Pons (tissue), 1 donor: Measurements from ENCODE around the gene PAGE2B.
"Not testable (repeated sequence)": the region's sequence is repeated elsewhere in the genome, so short reads cannot be mapped to it uniquely, and the experiment has no call there.

Source experiments
- DNase-seq: peaks from one replicate; pipeline ENCODE4 v3.0.0-alpha.2; 2016; ENCODE audit warnings: low spot score

PAGE2B gene

GRCh38 chrX:55074851-55075467 is at the start of gene PAGE2B:
TSS of gene PAGE2B (plus strand) at chrX:55075030. CDS start at chrX:55076042, 1,012 bp downstream.
- no peak for DNase-seq

- no peak for DNase-seq
Observed at GRCh38 chrX:55026143-55026542, 48.7 kb upstream of the PAGE2B start.

GRCh38 chrX:55026840-55027239 is 48.0 kb upstream of the PAGE2B start:
- no peak for DNase-seq

- no peak for DNase-seq
Observed at GRCh38 chrX:55028040-55028439, 46.8 kb upstream of the PAGE2B start.

GRCh38 chrX:55028611-55029010 is 46.2 kb upstream of the PAGE2B start:
- no peak for DNase-seq

- DNase-seq: no peak
Observed at GRCh38 chrX:55029291-55029690, 45.5 kb upstream of the PAGE2B start.

GRCh38 chrX:55030271-55031205 is 44.3 kb upstream of the PAGE2B start, which contains the start of gene ALAS2:
TSS of gene ALAS2 (minus strand) at chrX:55030977. CDS start at chrX:55026000, 4,977 bp downstream.
- no peak for DNase-seq

- DNase-seq: no peak
Observed at GRCh38 chrX:55033429-55033828, 41.4 kb upstream of the PAGE2B start.

- no peak for DNase-seq
Observed at GRCh38 chrX:55039471-55039870, 35.4 kb upstream of the PAGE2B start.

- DNase-seq: no peak
Observed at GRCh38 chrX:55041514-55041913, 33.3 kb upstream of the PAGE2B start.

- not testable (repeated sequence) for DNase-seq
Observed at GRCh38 chrX:55050599-55050998, 24.2 kb upstream of the PAGE2B start.

GRCh38 chrX:55056820-55057674 is 17.8 kb upstream of the PAGE2B start:
- peak; percentile 33 for DNase-seq

GRCh38 chrX:55057675-55058249 is 17.1 kb upstream of the PAGE2B start:
- DNase-seq: peak; percentile 53

GRCh38 chrX:55067180-55067579 is 7.7 kb upstream of the PAGE2B start:
- not testable (repeated sequence) for DNase-seq

- no peak for DNase-seq
Observed at GRCh38 chrX:55072286-55072685, 2.5 kb upstream of the PAGE2B start.

GRCh38 chrX:55088795-55089489 is 14.1 kb downstream of the PAGE2B start, which contains the start of gene PAGE2:
TSS of gene PAGE2 (plus strand) at chrX:55089018. CDS start at chrX:55090021, 1,003 bp downstream.
- DNase-seq: no peak

GRCh38 chrX:55098691-55099090 is 23.9 kb downstream of the PAGE2B start:
- no peak for DNase-seq

- DNase-seq: no peak
Observed at GRCh38 chrX:55099162-55099561, 24.3 kb downstream of the PAGE2B start.

GRCh38 chrX:55102754-55103153 is 27.9 kb downstream of the PAGE2B start:
- no peak for DNase-seq

- DNase-seq: no peak
Observed at GRCh38 chrX:55107262-55107661, 32.4 kb downstream of the PAGE2B start.

- no peak for DNase-seq
Observed at GRCh38 chrX:55107911-55108310, 33.1 kb downstream of the PAGE2B start.
